Measurements from ENCODE around the gene GDAP1L1. TPM values are rescaled to one million over a fixed set of nuclear protein-coding genes. Genes with fewer than 3 reads are reported as not detected.

The GDAP1L1 gene
- total and polyA plus RNA-seq, 2 of the 4 experiments (the other 2 are of a cell fraction) = not detected

DNA sequence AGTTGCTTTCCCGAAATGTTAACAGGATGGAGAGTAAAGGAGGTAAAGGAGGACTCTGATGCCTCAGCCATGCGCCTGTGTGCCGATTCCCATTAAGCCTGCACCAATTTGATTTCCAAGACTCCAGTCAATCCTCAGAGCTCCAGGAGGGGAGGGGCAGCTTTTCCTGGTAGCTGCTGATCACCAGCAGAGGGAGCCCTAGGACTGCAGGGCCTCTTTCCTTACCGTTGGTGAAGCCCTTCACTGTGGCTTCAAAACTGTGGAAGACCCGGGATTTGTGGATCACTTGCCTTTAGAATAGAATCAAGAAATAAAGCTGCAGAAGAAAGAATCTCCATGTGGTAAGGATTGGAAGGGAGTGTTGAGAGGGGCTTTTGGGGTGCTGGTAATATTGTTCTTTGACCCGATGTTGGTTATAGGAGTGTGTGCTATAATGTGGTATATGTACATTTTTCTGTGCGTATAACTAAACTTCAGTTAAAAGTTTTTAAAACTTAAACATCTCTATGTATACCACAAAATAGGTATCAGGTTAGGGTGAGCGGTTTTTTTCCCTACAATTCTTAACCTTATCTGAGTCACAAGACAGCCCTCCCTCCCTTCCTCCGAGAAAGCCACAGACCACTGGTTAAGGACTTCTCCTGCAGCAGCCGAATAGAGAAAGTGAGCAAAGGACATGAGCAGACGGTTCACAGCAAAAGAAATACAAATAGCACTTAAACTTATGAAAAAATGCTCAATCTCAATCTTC, 29.6 kb upstream of the GDAP1L1 start:
- dilution Hi-C loops (cut with HindIII; ENCODE audit: low sequenced_read_pairs, unreplicated experiment) (no loop called here), in situ Hi-C loops (cut with MboI; ENCODE audit: low sequenced_read_pairs) (loop anchor here (5.0 to 10.0 kb wide), 3 partner anchors 95 to 387 kb away; partner anchors contain the start of genes FITM2 and TTPAL)

More for the DNA sequence above, 29.6 kb upstream of the GDAP1L1 start:
- 0% methylated on average over 1 of the region's 11 CpGs; no CpG with 5 or more reads in 1 of the 2 experiments for WGBS, 2 experiments (ENCODE audit: extremely low coverage in 2 of 2, insufficient read length in 1 of 2)
- BruUV-seq (replicated peaks) = no TSS peak
- H3K9me1 ChIP-seq (ENCODE audit: insufficient read depth, low read length) = no peaks in the 10 kb centered on the region
- no peak overlapping the region for H3K4me3 ChIP-seq (ENCODE audit: insufficient read depth, low read depth, low read length)
- no peak overlapping the region for H2AFZ ChIP-seq (replicated peaks; ENCODE audit: low read length, poor library complexity)
- TF ChIP-seq MAZ (IDR thresholded peaks at IDR 0.05; ENCODE audit: borderline replicate concordance, low read depth, low read length) = peak; percentile 52; the same call in 1 of the 2 replicates
- peak; percentile 88 for TF ChIP-seq RAD21 (IDR thresholded peaks at IDR 0.05; ENCODE audit: low read length)
- peak; percentile 82 for TF ChIP-seq SMC3 (IDR thresholded peaks at IDR 0.05; ENCODE audit: low read depth, low read length)
- no peak for TF ChIP-seq NFE2L2 (IDR thresholded peaks at IDR 0.05; ENCODE audit: low read depth, low read length)
- TF ChIP-seq, protein P1, sequence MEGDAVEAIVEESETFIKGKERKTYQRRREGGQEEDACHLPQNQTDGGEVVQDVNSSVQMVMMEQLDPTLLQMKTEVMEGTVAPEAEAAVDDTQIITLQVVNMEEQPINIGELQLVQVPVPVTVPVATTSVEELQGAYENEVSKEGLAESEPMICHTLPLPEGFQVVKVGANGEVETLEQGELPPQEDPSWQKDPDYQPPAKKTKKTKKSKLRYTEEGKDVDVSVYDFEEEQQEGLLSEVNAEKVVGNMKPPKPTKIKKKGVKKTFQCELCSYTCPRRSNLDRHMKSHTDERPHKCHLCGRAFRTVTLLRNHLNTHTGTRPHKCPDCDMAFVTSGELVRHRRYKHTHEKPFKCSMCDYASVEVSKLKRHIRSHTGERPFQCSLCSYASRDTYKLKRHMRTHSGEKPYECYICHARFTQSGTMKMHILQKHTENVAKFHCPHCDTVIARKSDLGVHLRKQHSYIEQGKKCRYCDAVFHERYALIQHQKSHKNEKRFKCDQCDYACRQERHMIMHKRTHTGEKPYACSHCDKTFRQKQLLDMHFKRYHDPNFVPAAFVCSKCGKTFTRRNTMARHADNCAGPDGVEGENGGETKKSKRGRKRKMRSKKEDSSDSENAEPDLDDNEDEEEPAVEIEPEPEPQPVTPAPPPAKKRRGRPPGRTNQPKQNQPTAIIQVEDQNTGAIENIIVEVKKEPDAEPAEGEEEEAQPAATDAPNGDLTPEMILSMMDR (conservative IDR thresholded peaks at IDR 0.05; ENCODE audit: low read depth, low read length) = peak; percentile 88
- no peak for TF ChIP-seq FOS (IDR thresholded peaks at IDR 0.05; ENCODE audit: low read depth, low read length)
- no peak overlapping the region for H4K8ac ChIP-seq (ENCODE audit: low read depth in 2 of 2, low read length in 2 of 2)
- H3K4me2 ChIP-seq (ENCODE audit: low read depth, low read length) = no peak overlapping the region
- H3K27ac ChIP-seq (ENCODE audit: insufficient read depth, low read length) = no peak overlapping the region
- H3K23ac ChIP-seq (ENCODE audit: low read depth, low read length) = no peak overlapping the region
- ATAC-seq (ENCODE audit: low read depth) (peak; percentile 88), DNase-seq (peak; percentile 67)
- no peaks in the 10 kb centered on the region for H3K9me3 ChIP-seq (ENCODE audit: control insufficient read depth, insufficient read depth, low read length)
- H3K4ac ChIP-seq (ENCODE audit: low read depth, low read length) = no peak overlapping the region
- no peak overlapping the region for H3K9ac ChIP-seq (ENCODE audit: low read depth, low read length)
- H4K20me1 ChIP-seq (ENCODE audit: insufficient read depth, low read length) = no peaks in the 10 kb centered on the region
- H4K5ac ChIP-seq (ENCODE audit: low read depth, low read length) = no peak overlapping the region
- H3K79me1 ChIP-seq (ENCODE audit: low read depth in 1 of 2, low read length in 2 of 2) = no peaks in the 10 kb centered on the region
- H3K14ac ChIP-seq (replicated peaks; ENCODE audit: low read depth, low read length) = no peak overlapping the region
- H3K56ac ChIP-seq (ENCODE audit: extremely low read depth, insufficient read depth, low read length) = no peak overlapping the region
- no peak overlapping the region for H3K18ac ChIP-seq (ENCODE audit: low read depth, low read length)
- no peak overlapping the region for H2BK120ac ChIP-seq (ENCODE audit: low read depth, low read length)
- H2BK5ac ChIP-seq (ENCODE audit: low read depth, low read length, poor library complexity, severe bottlenecking) = no peak overlapping the region
- no peak overlapping the region for H2BK15ac ChIP-seq (ENCODE audit: low read depth, low read length)
- POLR2A ChIA-PET (ENCODE audit: unreplicated experiment) = no interaction called here
- H3K27me3 ChIP-seq (ENCODE audit: control insufficient read depth, insufficient read depth, low read length) = no peaks in the 10 kb centered on the region
- CTCF ChIA-PET = interaction anchor here (0.6 to 3.5 kb wide), 10 partner anchors 9 to 244 kb away, joined by 3 to 52 read pairs (median 3); partner anchors contain the start of gene FITM2
- H2BK20ac ChIP-seq (ENCODE audit: low read depth, low read length) = no peak overlapping the region
- H3K4me1 ChIP-seq (ENCODE audit: control insufficient read depth, insufficient read depth, low read length) = no peaks in the 10 kb centered on the region
- H2AK5ac ChIP-seq (ENCODE audit: low read depth, low read length) = no peak overlapping the region
- no peaks in the 10 kb centered on the region for H3K36me3 ChIP-seq (ENCODE audit: control insufficient read depth, insufficient read depth, low read length)
- intact Hi-C loops (cut with micrococcal nuclease) = loop anchor here (1.0 to 10.0 kb wide), 5 partner anchors 94 to 667 kb away; partner anchors contain the start of genes FITM2 and YWHAB
- H4K91ac ChIP-seq (ENCODE audit: insufficient read depth, low read depth, low read length) = no peak overlapping the region
- peak overlapping the region; percentile 42 for H2AK9ac ChIP-seq (replicated peaks; ENCODE audit: low read depth, low read length, poor library complexity)
